GM18507 (cell line): ENCODE results near the gene PIP5K1B.

Source experiments
- DNase-seq: peaks from one replicate; pipeline ENCODE4 v3.0.0; 2011; ENCODE audit warnings: low read depth; ENCODE audit not compliant: insufficient read length; ENCODE audit errors: extremely low spot score
- FAIRE-seq: peaks from 2 replicates; lab custom pipeline; 2011; peaks lifted over from hg19 to GRCh38; lab: Jason Lieb, UNC

Gene PIP5K1B

DNA sequence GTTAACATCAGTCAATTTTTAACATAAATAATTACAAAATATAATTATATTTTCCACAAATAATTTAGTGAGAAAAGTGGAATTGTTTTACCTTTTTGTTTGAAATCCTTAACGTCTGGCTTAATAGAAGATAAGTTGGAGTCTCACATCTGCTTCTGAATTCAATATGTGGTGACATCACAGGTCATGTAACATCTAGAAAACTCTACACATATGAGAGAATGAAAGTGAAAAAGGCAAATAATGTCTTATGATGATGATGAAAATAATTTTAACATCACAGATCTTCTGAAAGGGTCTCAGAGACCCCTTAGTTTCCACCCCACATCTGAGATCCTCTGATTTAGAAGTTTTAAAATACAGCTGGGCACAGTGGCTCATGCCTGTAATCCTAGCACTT lies 227.4 kb downstream of the PIP5K1B start:
- DNase-seq, result no peak
- FAIRE-seq, result no peak

DNA sequence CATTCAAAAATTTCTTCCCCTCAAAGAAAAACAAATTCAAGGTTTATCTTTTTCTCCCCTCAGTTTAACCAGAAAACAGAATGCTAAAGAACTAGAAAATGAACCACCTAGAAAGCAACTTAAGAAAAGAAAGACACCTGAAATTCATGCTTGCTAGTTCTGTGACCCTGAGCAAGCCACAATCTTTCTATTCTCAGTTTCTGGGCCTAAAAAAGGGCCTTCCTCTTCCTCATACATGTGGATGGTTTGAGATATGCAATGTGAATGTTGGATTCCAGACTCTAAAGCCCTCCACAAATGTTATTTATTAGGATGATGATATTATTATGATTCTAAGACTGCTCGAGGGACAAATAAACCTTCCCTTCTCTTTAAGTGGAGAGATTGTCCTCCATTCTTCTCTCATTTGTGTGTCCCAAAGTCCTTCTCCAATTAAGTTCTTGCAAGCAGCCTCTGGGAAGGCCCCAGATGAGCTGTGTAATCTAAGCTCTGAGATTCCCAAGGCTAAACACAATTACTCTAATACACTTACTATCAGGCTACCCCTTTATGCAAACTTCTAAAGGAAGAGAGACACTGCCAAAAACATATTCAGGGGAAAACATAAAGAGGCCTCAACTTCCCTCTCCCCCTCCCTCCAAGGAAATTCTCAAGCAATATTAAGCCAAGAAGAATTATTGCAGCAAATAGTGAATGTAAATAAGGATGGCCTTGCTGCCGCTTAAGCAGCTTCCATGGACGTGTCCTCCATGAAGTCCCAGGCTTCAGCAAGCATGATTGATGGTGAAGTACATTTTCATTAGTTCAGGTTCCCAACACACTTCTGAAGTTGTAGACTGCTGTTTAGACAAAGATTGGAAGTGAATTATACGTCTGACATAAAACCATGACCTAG lies 228.6 kb downstream of the PIP5K1B start:
- no peak for DNase-seq
- peak; percentile 97 for FAIRE-seq

DNA sequence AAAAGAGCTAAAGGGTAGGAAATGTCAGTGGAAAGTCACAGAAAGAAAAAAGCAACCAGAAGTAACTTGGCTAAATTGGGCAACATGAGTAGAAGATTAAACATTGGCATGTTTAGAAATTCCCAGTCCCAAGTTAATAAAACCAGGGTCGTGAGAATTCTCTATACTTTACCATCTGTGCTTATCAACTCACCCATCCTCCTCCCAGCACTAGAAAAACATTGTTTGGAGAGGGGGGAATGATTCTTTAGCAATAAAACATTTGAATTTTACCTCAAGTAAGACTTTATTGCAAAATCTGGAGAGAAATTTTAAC lies 229.2 kb downstream of the PIP5K1B start:
- DNase-seq, result no peak
- FAIRE-seq, result peak; percentile 24

DNA sequence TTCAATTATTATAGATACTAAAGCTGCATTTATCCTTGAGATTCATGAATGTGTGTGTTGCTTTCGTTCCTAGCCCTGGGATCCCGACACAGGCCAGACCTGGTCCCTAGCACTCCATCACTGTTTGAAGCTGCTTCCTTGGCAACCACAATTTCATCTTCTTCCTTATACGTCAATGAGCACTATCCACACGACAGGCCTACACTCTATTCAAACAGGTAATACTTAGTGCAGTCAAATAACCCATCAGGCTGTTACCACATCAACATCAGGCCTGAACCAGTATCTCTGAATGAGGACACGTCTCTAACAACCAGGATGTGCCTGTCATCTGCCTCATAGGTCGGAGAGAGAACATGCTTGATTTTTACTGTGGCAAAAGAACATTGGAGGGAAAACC lies 235.5 kb downstream of the PIP5K1B start:
- FAIRE-seq (no peak), DNase-seq (no peak)

DNA sequence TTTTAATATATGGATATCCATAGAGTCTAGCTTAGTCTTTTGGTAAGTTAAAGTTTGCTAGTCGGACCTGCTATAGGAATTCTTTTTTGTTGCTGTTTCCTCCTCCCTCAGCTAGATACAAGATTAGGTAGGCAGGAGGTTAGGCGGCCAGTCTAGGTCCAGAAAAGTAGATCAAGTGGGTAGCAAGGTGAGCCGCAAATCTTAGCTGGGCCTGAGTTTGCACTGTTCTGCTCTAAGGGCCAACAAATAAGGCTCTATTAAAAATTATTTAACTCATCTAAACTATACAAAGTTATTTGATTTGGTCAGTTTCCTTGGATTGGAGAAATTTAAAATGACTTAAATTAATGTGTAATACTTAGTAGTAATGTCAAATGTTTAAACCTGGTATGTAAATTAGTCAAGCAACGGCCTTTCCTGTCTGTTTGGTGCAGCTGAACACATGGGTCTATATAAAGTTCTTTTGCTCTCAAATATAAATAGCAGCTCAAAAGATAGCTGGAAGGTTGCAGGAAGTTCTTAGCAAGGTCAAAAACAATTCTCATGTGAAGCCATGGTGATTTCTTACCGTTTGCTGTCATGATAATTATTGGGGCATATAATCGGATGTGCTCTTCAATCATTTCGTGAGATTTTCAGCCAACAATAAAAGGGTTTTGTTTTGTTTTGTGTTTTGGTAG lies 236.9 kb downstream of the PIP5K1B start:
- FAIRE-seq, result peak; percentile 57
- DNase-seq, result no peak

DNA sequence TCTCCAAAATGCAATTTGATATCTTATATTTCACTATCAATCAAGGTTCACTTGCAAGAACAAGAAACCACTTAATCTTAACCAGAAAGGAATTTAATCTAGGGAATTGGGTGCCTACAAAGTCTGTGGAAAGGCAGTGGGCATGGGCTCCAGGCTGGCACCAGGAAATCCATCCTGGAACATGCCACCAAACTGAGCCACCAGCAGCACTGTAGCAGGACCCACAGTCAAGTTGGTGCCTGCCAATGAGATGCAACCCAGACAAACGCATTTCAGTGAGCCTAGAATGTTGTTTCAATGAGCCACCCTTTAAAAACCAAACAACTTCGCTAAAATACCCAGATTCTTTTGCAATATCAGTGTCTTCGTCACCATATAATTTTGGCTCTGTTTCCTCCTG lies 237.8 kb downstream of the PIP5K1B start:
- no peak for DNase-seq
- FAIRE-seq, result no peak

DNA sequence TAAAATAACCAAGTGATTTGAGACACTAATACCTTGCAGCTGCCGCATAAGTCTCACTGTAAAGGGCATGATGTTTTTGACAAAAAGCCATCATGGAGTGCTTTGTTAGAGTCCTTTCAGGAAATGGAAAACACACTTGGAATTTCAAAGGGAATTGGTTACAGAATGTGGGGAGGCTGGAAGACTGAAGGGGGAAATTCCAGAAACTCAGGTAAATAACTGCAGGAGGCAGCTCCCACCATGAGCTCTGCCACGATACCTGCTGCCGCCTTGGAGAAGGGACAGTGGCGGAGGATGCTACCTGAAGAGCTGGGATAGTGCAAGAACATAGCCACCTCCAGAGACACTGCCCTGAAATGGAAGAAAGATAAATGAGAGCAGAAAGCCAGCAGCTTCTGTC lies 242.0 kb downstream of the PIP5K1B start:
- FAIRE-seq (no peak), DNase-seq (no peak)

DNA sequence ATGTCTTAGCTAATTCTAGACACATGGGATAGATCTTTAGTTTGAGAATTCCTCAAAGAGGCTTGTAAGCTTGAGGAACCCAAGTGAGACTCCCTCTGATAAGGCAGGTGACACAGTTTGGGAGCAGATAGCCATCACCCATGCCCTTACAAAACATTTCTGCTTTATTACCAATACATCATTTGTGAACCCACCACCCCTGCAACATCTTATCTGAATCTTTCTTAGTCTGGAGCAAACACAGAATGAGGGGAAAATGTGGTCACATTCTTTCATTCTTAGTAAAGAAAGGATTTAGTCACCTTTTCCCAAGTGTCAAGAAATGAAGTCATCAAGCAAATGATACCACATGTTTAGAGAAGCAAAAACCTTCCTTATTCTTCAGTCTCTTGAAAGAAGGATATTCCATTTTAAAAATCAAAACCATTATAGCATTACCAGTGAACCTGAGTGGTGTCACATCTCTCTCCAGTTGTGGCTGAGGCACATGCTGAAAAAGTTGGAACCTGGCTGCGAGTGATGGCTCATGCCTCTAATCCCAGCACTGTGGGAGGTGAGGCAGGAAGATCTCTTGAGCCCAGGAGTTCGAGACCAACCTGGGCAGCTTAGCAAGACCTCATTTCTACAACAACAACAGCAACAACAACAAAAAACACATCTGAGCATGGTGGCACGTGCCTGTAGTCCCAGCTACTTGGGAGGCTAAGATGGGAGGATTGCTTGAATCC lies 243.0 kb downstream of the PIP5K1B start:
- DNase-seq, result no peak
- FAIRE-seq, result peak; percentile 45

DNA sequence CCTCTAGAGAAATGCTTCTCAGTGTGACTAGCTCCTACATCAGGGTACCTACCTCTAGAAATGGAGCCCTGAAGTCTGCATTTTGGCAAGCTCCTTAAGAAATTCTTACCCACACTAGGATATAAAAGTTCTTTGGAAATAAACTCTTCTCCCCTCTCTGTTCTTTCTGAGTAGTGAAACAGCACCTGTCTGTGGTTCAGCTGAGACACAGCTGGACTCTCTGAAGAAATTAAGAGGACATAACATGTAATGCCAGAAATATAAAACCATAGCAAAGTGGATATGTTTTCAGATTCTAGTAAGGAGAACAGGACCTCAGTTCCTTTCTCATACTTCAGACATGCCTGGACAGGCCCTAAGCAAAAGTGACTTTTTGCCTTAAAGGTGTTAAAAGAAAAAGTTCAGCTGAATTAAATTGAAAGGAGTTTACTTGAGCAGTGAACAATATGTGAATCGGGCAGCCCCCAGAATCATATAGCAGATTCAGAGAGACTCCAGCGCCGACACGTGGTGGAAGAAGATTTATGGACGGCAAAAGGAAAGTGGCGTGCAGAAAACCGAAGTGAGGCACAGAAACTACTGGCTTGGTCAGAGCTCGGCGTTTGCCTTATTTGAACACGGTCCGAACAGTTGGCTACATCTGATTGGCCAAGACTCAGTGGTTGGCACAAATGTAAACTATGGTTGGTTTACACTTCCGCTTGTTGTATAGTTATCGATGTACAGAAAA lies 244.4 kb downstream of the PIP5K1B start:
- DNase-seq (no peak), FAIRE-seq (peak; percentile 72)

DNA sequence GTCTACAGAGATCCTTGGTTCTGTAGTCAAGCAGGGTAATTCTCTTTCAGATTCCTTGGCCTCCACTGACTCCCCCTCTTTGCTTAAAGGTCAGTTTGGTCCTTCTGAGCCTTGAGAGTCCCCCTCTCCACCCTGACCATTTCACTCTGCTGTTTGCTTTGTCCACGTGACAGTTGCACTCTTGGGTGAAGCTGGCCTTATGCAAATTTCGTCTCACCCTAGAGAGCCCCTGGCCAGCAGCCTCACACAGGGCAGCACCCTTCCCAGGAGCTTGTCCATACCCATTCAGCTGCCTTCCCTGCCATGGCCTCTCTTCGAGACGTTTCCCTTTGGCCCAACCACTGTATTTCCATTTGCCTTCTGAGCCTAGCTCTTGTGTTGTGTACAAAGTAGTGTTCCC lies 245.1 kb downstream of the PIP5K1B start:
- no peak for DNase-seq
- peak; percentile 24 for FAIRE-seq

DNA sequence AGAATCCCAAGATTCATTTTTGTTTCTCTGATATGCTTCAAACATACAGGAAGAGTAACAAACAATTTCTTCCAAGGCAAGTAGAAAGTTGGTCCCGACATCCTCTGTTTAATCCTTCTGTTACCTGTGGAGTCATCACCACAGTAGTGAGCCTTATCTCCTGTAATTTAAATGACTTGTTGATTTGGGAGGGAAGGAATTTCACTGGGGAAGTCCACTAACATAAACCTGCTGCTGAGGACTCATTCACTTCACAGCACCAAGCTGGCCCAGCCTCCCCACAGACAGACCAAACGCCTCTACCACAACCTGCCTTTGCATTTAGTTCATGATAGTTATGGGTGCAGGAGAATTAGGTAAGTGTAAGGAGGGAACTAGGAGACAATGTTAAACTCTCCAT lies 245.6 kb downstream of the PIP5K1B start:
- no peak for DNase-seq
- FAIRE-seq, result no peak

DNA sequence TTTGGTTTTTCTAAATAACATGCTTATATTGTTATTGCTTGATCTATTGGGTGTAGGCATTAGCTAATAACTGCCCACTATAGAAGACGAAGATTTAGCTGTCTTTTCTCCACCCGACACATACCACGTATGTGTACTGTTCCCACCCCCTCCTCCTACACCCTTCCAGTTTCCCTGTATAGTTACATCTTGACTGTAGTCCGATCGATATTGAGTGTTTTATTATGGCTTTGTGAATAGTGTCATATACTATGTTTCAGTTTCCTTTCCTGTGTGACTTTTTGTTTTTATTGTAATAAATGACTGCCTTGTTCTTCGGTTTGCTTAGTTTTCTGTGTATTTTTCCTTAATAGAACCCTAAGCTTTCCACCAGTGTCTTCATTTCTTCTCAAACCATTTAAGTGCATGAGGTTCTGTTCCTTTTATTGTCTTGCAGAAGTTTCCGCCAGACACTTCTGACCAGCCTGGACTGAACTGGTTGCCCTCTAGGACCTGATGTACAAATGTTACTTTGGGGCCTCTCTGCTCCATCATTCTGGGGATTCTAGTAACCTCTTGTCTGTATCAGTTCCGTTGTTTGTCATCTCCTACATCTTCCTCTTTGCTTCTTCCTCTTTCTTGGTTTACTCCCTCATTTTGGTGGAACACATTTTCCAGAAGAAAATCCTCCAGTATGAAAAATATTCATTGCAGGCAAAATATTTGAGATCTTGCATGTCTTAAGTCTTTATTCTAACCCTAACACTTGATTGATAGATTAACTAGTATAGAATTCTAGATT lies 247.0 kb downstream of the PIP5K1B start:
- DNase-seq, result no peak
- FAIRE-seq, result peak; percentile 97

DNA sequence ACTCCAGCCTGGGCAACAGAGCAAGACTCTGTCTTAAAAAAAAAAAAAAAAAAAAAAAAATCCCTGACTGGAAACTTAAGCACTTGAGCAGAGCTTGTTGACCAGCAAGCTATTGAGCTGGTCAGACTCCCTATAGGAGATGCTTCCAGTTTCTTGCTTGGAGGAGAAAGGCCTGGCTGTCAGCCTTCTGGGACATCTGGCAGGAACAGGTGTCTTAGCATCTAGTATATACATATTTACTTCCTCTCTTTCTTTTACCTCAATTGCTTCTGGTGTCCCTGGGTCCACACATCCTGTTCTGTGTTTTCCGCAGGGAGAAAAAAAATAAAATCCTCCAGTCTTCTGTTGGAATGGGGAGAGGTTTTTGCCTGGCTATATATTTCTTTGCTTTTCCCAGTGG lies 248.7 kb downstream of the PIP5K1B start:
- DNase-seq (no peak), FAIRE-seq (peak; percentile 5)

DNA sequence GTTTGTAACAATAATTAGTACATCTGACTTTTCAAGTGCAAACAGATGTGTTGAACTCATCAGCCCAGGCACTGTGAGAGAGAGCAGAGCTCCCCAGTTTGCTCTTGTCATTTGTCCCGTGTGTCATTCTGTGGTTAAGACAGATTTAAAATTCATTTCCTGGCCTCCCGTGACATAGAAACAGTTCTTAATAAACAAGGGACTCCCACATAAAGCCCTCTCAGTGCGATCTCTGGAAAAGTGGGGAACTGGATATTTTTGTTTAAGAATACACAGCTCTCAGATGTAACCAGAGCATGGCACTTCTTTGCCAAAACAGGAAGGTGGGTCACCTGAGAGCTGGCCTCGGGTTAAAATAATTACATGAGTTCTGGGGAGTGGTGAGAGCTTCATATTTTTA lies 250.3 kb downstream of the PIP5K1B start:
- DNase-seq (no peak), FAIRE-seq (no peak)

DNA sequence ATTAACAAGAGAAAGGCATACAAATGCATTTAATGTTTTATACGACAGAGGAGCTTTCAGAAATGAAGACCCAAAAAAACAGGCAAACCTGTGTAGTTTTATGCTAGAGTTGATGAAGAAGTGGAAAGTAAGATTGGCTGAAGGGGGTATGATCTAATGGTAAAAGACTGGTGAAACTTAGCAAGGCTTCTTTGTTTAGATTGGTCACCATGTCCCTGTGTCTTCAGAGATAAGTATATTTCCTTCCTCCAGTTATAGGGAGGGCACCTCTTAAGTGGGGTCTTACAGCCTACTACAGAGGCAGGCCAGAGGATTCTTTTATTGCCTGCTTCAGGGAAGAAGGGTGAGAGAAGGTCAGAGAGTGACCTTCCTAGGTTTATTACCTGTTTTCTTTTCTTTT lies 252.4 kb downstream of the PIP5K1B start:
- DNase-seq, result no peak
- FAIRE-seq, result no peak

DNA sequence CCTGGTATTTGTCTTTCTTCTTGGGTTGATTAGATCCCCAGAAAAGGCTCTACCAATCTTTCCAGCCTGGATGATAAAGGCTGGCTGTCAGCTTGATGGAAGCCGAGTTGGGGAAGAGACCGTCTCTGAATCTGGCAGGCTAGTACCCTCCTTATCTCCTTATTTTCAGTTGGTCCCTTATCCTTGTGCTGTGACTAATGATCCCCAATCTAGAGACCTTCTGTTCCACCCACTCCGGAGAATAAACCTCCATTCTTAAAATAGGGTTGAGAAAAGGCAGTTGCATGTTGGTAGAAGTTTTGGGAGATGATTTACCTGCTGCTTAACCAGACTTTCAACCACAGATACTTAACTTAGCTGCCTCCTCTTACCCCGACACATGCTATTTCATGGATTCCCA lies 256.5 kb downstream of the PIP5K1B start:
- DNase-seq (no peak), FAIRE-seq (peak; percentile 93)

DNA sequence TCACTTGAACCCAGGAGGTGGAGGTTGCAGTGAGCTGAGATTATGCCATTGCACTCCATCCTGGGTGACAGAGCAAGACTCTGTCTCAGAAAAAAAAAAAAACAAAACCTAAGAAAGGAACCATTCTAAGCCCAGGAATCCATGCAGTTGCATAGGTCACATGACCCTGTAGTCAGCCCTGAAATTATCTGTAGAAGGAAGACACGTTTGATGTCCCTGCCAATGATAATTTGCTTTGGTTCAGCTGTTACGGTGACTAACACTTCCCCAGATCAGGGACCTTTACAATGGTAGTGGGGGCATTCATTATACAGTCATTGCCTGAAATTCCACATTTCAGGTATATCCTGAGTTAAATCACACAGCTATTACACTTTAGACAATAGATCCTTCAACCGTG lies 258.4 kb downstream of the PIP5K1B start:
- no peak for DNase-seq
- no peak for FAIRE-seq

DNA sequence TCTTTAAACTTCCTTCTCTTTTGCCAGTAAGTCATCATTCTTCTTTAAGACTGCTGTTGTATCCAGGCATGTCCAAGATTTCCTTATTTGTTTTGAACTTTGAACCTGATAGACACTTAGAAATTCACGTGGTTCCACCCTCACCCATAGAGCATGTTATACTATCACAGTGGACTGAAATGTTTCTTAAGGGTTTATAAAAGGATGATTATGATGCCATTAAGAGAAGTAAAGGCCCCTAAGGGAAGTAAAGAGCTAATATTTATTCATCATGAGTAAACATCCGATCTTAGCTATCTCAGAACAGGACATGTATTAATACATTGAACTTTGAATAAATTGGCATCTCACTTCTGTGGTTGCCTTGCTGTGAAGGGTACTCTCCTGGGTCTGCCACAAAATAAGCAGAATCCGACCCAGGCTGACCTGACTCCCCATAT lies 259.1 kb downstream of the PIP5K1B start:
- DNase-seq (no peak), FAIRE-seq (peak; percentile 33)

DNA sequence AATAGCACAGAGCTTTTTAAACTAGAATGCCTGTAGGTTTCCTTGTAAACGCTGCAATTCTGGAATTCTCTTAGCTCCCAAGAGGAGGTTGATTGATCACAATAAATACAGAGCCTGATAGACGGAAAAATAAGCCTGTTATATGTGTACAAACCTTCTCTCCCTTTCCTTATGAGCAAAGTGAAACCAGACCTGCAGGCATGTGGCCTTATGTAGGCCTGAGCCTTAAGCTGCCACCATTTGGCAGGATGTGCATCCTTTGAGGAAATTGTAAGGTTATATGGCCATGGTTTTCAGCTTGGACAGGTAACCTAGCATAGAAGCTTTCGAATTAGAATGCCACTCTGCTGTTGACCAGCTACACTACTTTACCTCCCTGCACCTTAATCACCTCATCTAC lies 259.7 kb downstream of the PIP5K1B start:
- DNase-seq (no peak), FAIRE-seq (no peak)
